ENCODE results near the gene FAM20C. TPM values are rescaled to one million over a fixed set of nuclear protein-coding genes. Genes with fewer than 3 reads are reported as not detected.
"Not testable (repeated sequence)": the region's sequence is repeated elsewhere in the genome, so short reads cannot be mapped to it uniquely, and the experiment has no call there.

The FAM20C gene
- total RNA-seq, 2 donors from 2014 or later: 1.4 to 2.8 TPM

DNA sequence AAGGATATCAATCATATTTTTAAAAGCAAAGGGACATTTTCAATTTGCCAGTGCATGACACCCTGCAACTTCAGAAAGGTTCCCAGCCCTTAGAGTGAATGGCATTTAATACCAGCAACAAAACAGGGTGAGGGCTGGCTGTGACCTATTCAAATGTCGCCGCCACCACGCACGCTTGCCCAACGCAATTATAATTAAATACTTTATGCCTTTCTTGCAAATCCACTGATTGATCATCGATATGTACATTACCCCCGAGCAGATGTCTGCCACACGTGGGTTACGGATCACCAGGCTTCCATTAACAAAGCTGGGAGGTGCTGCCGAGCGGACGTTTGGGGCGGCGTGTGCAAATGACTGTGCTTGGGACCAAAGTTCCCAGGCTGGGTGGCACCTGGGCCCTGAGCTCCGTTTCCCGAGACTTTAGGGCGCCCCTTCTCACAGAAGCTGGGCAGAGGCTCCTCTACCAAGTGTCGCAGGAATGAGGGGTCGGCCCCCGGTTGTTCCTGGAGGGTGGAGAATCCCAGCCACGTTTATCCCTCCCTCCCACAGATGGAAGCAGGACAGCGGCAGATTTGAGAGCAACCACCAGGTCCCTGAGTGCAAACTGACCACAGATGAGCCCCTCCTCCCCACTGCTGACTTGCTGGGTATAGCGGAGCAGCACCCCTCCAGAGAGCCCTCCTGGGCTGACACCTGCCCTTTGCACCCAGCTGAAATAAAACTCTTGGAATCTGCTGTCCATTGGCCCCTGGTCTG, 101.5 kb downstream of the FAM20C start:
- ATAC-seq (no peak), DNase-seq (no peak)
- H3K27me3 Mint-ChIP-seq: peaks cover 35% of the 10 kb centered on the region
- no peaks in the 10 kb centered on the region for H3K36me3 Mint-ChIP-seq (ENCODE audit: low read depth)
- no peaks in the 10 kb centered on the region for H3K4me1 Mint-ChIP-seq
- no peaks in the 10 kb centered on the region for H3K9me3 ChIP-seq (ENCODE audit: control insufficient read depth, low read length, poor library complexity, severe bottlenecking)
- no peak overlapping the region for H3K4me3 Mint-ChIP-seq
- no peak overlapping the region for H3K27ac Mint-ChIP-seq

DNA sequence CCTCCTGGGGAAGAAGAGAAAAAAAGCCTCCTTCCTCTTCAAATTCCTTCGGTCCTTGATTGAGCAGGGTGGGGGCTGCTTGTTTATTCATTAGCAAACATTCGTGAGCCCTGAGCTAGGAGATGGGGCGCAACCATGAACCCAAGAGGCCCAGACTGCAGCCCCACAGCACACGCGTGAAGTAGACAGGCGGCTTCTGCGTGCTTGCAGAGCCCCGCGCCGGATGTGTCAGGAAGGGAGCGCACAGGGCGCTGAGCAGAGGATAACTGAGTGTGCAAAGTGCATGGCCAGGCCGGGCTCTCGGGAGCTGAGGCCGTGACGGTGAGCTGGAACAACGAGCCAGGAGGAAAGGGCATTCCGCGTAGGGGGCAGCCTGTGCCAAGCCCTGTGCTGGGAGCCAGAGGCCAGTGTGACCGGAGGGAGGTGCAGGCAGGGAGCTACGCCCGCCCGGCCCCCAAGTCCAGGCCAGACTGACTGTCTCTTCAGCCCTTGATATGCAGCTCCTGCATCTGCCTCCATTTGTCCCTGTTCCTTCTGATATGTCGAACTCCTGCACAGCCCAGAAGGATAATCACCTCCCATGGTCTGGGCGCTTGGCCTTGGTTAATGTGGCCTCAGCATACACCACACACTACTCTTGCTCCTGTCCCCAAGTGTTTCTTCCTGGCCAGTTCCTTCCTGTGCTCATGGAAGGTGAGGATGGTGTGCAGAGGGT, 102.2 kb downstream of the FAM20C start:
- ATAC-seq (no peak), DNase-seq (no peak)
- H3K27me3 Mint-ChIP-seq: peaks cover 31% of the 10 kb centered on the region
- no peak overlapping the region for H3K27ac Mint-ChIP-seq
- H3K4me3 Mint-ChIP-seq: no peak overlapping the region
- no peaks in the 10 kb centered on the region for H3K36me3 Mint-ChIP-seq (ENCODE audit: low read depth)
- no peaks in the 10 kb centered on the region for H3K4me1 Mint-ChIP-seq
- H3K9me3 ChIP-seq (ENCODE audit: control insufficient read depth, low read length, poor library complexity, severe bottlenecking): no peaks in the 10 kb centered on the region

DNA sequence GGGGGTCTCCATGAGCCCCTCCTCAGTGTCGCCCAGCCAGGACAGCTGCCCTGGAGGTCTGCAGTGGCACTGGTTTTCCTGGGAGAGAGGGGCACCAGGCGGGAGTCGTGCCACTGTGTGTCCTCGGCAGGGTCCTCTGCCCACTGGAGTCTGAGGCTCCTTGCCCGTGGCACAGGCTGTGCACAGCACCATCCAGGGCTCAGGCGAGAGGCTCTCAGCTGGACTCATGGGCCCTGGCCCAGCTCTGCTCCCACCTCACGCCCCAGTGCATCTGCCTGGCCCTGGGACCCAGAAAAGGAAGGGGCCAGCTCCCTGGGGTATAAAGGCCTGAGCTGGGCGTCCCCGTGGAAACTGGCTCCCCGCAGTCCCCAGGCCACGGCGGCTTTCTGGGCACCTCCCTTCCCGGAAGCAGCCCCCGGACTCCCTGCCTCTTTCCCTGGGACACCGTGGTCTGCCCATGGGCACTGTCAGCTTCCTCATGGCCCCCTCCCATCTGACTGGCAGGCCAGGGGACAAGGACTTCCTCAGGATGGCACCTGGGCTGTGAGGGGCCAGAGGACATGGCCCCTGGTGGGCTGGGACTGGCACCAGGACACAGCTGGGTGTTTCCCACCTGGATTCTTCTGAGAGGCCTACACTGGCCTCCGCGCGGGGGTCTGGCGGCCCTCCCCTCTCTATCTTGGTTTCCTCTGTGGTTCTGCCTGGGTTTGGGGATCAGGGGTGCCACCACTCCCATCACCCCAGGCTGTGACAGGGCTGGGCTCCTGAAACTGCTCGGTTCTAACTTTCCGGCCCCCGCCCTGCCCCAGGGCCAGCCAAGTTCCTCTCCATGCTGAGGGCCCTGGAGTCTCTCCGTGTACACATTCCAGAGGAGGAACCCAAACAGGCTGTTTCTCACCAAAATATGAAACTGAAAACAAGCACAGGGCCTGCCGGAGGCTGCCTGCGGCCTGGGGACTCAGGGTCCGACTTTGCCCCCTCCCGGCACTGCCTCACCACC, 103.1 kb downstream of the FAM20C start:
- ATAC-seq (no peak), DNase-seq (no peak)
- H3K36me3 Mint-ChIP-seq (ENCODE audit: low read depth): no peaks in the 10 kb centered on the region
- no peaks in the 10 kb centered on the region for H3K4me1 Mint-ChIP-seq
- no peak overlapping the region for H3K27ac Mint-ChIP-seq
- H3K9me3 ChIP-seq (ENCODE audit: control insufficient read depth, low read length, poor library complexity, severe bottlenecking): no peaks in the 10 kb centered on the region
- no peak overlapping the region for H3K4me3 Mint-ChIP-seq
- peaks cover 31% of the 10 kb centered on the region for H3K27me3 Mint-ChIP-seq

DNA sequence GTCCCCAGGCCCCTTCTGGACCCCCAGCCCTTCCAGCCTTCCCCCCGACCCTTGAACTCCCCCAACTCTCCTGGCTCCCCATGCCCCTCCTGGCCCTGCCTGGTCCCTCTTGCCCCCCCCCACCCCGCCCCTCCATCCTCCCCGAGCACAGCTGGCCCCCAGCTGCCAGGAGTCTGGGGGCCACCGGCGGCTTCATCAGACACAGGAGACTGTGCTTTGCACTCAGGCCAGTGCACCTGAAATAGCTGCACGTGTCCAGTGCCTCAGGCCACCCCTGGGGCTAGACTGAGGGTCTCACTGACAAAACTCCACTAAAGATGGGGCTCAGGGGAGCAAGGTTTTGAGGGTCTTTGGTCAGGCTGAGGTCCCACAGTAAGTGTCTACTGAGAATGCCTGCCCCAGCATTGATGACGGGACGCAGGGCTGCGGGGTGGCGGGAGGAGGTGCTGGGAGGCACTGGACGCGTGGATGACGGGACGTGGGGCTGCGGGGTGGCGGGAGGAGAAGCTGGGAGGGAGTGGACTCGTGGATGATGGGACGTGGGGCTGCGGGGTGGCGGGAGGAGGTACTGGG, 104.1 kb downstream of the FAM20C start:
- DNase-seq: no peak
- ATAC-seq: no peak
- H3K36me3 Mint-ChIP-seq (ENCODE audit: low read depth): no peaks in the 10 kb centered on the region

DNA sequence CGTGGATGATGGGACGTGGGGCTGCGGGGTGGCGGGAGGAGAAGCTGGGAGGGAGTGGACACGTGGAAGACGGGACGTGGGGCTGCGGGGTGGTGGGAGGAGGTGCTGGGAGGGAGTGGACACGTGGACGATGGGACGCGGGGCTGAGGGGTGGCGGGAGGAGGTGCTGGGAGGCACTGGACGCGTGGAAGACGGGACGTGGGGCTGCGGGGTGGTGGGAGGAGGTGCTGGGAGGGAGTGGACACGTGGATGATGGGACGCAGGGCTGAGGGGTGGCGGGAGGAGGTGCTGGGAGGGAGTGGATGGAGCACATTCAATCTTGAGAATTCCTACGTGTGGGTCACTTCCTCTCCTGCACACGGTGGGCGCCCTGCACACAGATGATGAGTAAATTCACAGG, 104.8 kb downstream of the FAM20C start:
- H3K36me3 Mint-ChIP-seq (ENCODE audit: low read depth); ATAC-seq; DNase-seq; H3K4me1 Mint-ChIP-seq; H3K4me3 Mint-ChIP-seq; H3K27ac Mint-ChIP-seq; H3K9me3 ChIP-seq (ENCODE audit: control insufficient read depth, low read length, poor library complexity, severe bottlenecking): not testable (repeated sequence)
- H3K27me3 Mint-ChIP-seq: peaks cover 24% of the 10 kb centered on the region

More for the DNA sequence above, 104.1 kb downstream of the FAM20C start:
- H3K27me3 Mint-ChIP-seq: peaks cover 30% of the 10 kb centered on the region
- H3K4me3 Mint-ChIP-seq: no peak overlapping the region
- H3K4me1 Mint-ChIP-seq: no peaks in the 10 kb centered on the region
- H3K27ac Mint-ChIP-seq: no peak overlapping the region
- no peaks in the 10 kb centered on the region for H3K9me3 ChIP-seq (ENCODE audit: control insufficient read depth, low read length, poor library complexity, severe bottlenecking)

DNA sequence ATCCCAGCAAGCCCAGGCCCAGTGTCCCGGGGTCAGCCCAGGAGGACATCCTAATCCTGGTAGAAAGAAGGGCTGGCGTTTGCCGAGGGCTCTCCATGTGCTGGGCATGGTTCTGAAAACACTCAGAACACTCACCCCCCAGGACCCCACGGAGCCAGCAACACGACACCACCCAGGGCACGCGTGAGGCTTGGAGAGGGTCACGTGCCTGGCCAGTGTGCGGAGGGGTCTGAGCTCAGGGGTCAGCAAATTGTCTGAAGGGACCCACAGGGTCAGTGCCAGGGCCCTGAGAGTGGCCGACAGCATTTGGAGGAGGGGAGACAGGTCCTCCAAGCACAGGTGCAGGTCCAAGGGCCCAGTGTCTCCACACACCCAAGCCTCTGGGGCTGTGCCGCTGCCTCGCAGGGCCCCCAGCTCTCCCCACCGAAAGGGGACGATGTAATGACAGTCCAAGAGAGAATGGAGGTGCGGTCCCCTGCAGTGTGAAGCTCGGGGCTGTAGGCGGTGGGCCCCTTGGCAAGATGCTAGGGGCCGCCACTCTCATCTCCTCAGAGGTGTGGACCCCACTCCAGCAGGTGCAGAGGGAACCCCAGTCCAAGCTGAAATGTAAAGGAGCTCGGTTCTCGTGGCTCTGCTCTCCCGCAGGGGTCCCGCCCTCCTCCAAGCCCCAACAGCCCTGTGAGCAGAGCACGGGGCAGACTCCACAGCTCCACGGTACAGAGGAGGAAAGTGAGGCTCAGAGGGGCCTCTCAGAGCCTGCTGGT, 105.4 kb downstream of the FAM20C start:
- Mint-ChIP-seq H3K4me1 (no peaks in the 10 kb centered on the region), H3K4me3 (no peak overlapping the region), H3K27ac (no peak overlapping the region), H3K27me3 (peaks cover 17% of the 10 kb centered on the region), H3K36me3 (ENCODE audit: low read depth) (no peaks in the 10 kb centered on the region)
- no peaks in the 10 kb centered on the region for H3K9me3 ChIP-seq (ENCODE audit: control insufficient read depth, low read length, poor library complexity, severe bottlenecking)
- ATAC-seq (no peak), DNase-seq (no peak)

DNA sequence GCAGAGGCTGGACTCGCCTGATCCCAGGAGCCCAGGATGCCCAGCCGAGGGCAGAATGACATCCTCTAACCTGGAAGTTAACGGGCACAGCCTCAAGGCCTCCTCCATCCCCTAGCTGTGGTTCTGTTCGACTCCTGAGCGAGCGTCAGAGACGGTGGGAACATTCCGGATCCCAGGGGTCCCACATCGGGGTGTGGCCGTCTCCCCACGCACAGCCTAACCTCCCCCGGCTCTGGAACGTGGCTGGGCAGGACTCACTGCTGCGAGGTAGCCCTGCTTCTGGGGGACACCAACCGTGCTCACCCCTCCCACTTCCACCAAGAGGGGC, 106.0 kb downstream of the FAM20C start:
- Mint-ChIP-seq H3K27ac (no peak overlapping the region), H3K4me3 (no peak overlapping the region), H3K36me3 (ENCODE audit: low read depth) (no peaks in the 10 kb centered on the region), H3K4me1 (no peaks in the 10 kb centered on the region), H3K27me3 (peaks cover 14% of the 10 kb centered on the region)
- H3K9me3 ChIP-seq (ENCODE audit: control insufficient read depth, low read length, poor library complexity, severe bottlenecking): no peaks in the 10 kb centered on the region
- ATAC-seq (no peak), DNase-seq (no peak)

DNA sequence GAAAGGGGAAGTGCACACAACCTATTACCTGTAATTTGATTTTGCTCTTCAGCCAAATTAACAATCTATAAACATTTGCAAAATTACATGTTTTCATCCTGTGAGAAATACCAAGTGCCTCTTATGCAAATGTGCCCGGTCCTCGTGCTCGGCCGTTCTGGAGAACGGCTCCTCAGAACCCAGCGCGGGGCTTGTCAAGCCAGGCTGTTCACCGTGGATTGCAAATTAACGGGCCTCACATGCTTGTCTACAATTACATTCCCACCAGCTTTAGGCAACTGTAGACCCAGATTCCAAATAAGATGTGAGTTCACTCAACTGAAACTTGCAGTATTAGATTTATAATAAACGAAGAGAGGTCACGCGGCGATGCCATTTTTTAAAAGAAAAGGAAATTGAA, 106.4 kb downstream of the FAM20C start:
- Mint-ChIP-seq H3K27ac (no peak overlapping the region), H3K27me3 (peaks cover 15% of the 10 kb centered on the region), H3K4me1 (no peaks in the 10 kb centered on the region), H3K36me3 (ENCODE audit: low read depth) (no peaks in the 10 kb centered on the region), H3K4me3 (no peak overlapping the region)
- no peaks in the 10 kb centered on the region for H3K9me3 ChIP-seq (ENCODE audit: control insufficient read depth, low read length, poor library complexity, severe bottlenecking)
- ATAC-seq (no peak), DNase-seq (no peak)

DNA sequence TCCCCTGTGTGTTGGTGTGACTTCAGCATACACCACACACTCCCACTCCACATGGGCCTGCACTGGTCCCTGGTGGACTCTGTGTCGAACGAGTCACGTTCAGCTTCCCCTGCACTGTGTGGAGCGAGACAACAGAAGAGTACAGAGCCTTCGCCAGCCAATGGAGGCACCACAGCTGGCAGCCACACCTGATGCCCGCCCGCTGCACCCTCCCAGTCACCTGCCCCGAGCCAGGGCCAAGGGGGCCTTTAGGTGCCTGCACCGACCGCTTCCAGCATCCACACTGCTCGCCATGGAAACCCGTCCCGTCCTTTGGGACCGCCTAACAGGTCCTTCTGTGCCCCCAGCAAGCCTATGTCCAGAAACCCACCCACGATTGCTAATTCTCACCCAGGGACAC, 106.8 kb downstream of the FAM20C start:
- no peak overlapping the region for H3K27ac Mint-ChIP-seq
- no peak for DNase-seq
- no peaks in the 10 kb centered on the region for H3K36me3 Mint-ChIP-seq (ENCODE audit: low read depth)
- H3K4me3 Mint-ChIP-seq: no peak overlapping the region
- no peaks in the 10 kb centered on the region for H3K4me1 Mint-ChIP-seq
- no peak for ATAC-seq
- H3K27me3 Mint-ChIP-seq: peaks cover 14% of the 10 kb centered on the region
- H3K9me3 ChIP-seq (ENCODE audit: control insufficient read depth, low read length, poor library complexity, severe bottlenecking): no peaks in the 10 kb centered on the region

DNA sequence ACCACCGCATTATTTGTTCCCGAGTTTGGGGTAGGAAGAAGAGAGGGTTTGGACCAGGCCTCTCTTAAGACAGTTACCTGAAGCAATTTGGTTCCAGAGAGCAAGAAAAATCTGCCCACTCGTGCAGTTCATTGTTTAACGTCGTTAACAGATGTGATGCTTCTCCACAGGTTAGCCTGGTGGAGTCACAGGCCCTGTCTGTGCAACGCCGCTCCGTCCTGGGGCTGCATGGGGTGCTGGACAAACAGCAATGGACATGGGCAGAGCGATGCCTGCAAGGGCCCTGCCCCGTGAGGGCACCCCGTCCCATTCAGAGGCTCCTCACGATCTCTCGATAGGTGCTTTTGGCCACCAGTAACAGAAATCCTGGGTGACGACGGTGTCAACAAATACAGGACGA, 107.3 kb downstream of the FAM20C start:
- ATAC-seq: no peak
- Mint-ChIP-seq H3K4me1 (no peaks in the 10 kb centered on the region), H3K27ac (no peak overlapping the region), H3K27me3 (peaks cover 10% of the 10 kb centered on the region), H3K36me3 (ENCODE audit: low read depth) (no peaks in the 10 kb centered on the region), H3K4me3 (no peak overlapping the region)
- H3K9me3 ChIP-seq (ENCODE audit: control insufficient read depth, low read length, poor library complexity, severe bottlenecking): no peaks in the 10 kb centered on the region
- no peak for DNase-seq

DNA sequence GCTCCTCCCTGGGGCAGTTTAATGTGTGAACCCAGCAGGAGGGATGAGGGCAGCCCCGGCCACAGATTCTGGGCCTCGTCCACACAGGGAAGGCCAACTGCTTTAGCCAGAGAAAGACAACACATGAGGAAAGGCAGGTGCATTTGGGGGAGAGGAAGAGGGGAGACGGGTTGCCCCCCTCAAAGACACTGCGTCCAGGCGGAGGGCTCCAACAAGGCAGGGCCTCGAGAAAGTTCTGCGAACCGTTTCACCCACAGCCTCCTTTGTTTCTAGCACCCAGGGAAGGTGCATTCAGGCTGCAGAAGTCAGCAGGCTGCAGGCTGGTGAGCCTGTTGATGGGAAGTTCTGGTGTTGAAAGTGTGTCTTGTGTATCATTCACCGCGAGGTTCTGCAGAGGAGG, 107.7 kb downstream of the FAM20C start:
- DNase-seq (no peak), ATAC-seq (no peak)
- no peaks in the 10 kb centered on the region for H3K4me1 Mint-ChIP-seq
- H3K27ac Mint-ChIP-seq: no peak overlapping the region
- H3K27me3 Mint-ChIP-seq: peaks cover 5% of the 10 kb centered on the region
- H3K4me3 Mint-ChIP-seq: no peak overlapping the region
- no peaks in the 10 kb centered on the region for H3K9me3 ChIP-seq (ENCODE audit: control insufficient read depth, low read length, poor library complexity, severe bottlenecking)
- no peaks in the 10 kb centered on the region for H3K36me3 Mint-ChIP-seq (ENCODE audit: low read depth)

DNA sequence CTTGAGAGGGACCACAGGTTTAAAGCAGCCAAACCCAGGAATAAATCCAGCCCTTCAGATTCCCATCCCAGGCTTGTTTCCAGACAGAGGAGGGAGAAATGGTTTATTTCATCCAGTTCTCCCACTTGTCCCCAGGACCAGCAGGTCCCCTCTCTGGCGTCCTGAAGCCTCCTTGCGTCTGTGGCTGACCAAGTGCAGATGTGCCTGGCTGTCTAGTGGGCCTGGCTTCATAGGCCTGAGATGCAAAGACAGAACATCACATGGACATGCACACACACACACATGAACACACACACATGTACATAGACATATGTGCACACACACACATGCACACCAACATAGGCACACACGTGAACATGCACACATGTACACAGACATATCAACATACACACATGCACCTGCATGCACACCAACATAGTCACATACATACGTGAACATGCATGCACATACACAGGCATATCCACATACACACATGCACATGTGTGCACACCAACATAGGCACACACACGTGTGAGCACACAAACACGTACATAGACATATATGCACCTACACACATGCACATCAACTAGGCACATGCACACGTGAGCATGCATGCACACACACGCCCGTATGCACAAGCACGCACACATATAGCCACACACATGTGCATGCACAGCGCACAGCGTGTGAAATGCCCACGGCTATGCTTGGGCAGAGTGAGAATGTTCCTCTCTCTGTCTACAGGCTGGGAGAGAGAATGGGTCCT, 108.3 kb downstream of the FAM20C start:
- ATAC-seq: no peak
- H3K9me3 ChIP-seq (ENCODE audit: control insufficient read depth, low read length, poor library complexity, severe bottlenecking): no peaks in the 10 kb centered on the region
- H3K27me3 Mint-ChIP-seq: peaks cover 5% of the 10 kb centered on the region
- H3K36me3 Mint-ChIP-seq (ENCODE audit: low read depth): no peaks in the 10 kb centered on the region
- H3K4me1 Mint-ChIP-seq: no peaks in the 10 kb centered on the region
- no peak overlapping the region for H3K27ac Mint-ChIP-seq
- H3K4me3 Mint-ChIP-seq: no peak overlapping the region
- DNase-seq: no peak

All from T-helper 17 cell (primary cell).